OCI-LY7 (cell line): Measurements from ENCODE around the gene MAL.

Experiments used
- CTCF ChIP-seq: fragments of 200-600 bp; sonication (generic); conservative IDR thresholded peaks from 2 replicates; pipeline ENCODE4 v1.5.1; 2014; ENCODE audit warnings: mild to moderate bottlenecking, antibody characterized with exemption, low read length, moderate library complexity, mixed read lengths
- EZH2phosphoT487 ChIP-seq: fragments of 200-600 bp; sonication (generic); IDR thresholded peaks from 2 replicates; pipeline ENCODE4 v1.6.1; 2018; ENCODE audit warnings: low read depth, borderline replicate concordance, mild to moderate bottlenecking, mixed run types, antibody characterized with exemption, low read length, moderate library complexity, mixed read lengths

- no peak for TF ChIP-seq CTCF
- no peak for TF ChIP-seq EZH2phosphoT487
Measured at GRCh38 chr2:95053543-95053942, 28.0 kb downstream of the MAL start.
